ENCODE data around the gene ZNF892. TPM values are rescaled to one million over a fixed set of nuclear protein-coding genes. Genes with fewer than 3 reads are reported as not detected.

ZNF892 gene
- total RNA-seq, result 6.2 TPM
- polyA plus RNA-seq (ENCODE audit: insufficient read depth in 1 of 8, insufficient read length in 8 of 8, low replicate concordance in 1 of 8), result 1 to 10 TPM; 1.3 to 3.4 (median 2.0) TPM
- long read RNA-seq, donor 1, result 0 reads
- long read RNA-seq, donor 2, result 0 reads
- long read RNA-seq, donor 3, result 0 reads
- long read RNA-seq, donor 4, result 0 reads
- long read RNA-seq, donor 5, partial matches to known transcripts, result 0 of 1 reads
- long read RNA-seq, donor 5, other reads (novel, unspliced or antisense), result 0 of 1 reads
- long read RNA-seq, donor 6, result 0 reads
- long read RNA-seq, donor 7, result 0 reads
- long read RNA-seq, donor 8, result 0 reads
- long read RNA-seq, donor 9, result 0 reads
- long read RNA-seq, donor 10, result 0 reads
- long read RNA-seq, donor 11, result 0 reads

DNA sequence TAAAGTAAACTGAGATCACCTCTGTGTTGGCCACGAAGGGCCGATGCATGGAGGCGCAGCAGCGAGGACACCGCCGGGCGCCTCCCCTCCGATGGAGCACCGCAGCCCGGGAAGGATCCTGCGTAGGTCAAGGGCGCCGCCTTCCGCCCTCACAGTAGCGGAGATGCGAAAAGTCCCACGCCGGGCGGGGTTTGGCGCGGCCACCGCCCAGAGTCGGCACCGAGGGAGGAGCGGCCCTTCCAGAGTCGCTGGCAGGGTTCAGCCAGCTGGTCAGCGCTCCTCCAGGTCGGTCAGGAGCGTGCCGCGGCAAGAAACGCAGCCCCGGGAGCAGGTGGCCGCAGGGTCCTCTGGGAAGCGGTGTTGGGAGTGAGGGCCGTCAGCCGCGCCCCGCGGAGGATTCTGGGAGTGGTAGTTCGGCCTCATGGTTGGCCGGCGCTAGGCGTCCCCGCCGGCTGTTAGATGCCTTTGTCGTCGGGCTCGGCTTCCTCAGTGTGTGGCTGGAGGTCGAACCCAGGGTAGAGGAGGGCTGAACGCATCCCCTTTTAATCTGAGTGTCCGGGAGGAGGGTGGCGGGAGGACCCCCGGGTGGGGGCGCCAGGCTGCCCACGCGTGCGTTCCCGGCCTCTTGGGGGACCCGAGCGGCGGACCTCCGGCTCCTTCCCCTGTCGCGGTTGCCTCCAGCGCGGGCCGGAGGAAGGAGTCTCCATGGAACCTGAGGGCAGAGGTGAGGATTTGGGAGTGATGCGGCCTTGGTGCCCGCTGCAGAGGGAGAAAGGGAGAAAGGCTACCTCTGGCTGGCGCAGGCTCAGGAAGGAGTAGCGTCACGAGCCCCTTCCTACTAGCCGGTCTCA, at the start of gene ZNF892:
ZNF892 (plus strand) TSS at position 411 of the 851 bp plus-strand sequence; CDS start at position 706, 295 bp downstream.
- under 1% methylated on average over 62 of the region's 74 CpGs for WGBS (ENCODE audit: insufficient coverage)
- H3K27ac ChIP-seq (ENCODE audit: low read length), result peak within 1 kb of the TSS; percentile 85
- peaks cover 22% of the 10 kb centered on the region for H3K36me3 ChIP-seq (ENCODE audit: control insufficient read depth, insufficient read depth, low read length)
- H3K27me3 ChIP-seq (ENCODE audit: control insufficient read depth, insufficient read depth, low read length), result no peaks in the 10 kb centered on the region
- peak; percentile 95 for DNase-seq
- peak within 1 kb of the TSS; percentile 83 for H3K4me3 ChIP-seq (ENCODE audit: low read length)
- peaks cover 3% of the 10 kb centered on the region for H3K4me1 ChIP-seq (ENCODE audit: control insufficient read depth, insufficient read depth, low read length)
- H3K9me3 ChIP-seq (replicated peaks; ENCODE audit: control insufficient read depth, low read depth, low read length), result peaks cover 12% of the 10 kb centered on the region

DNA sequence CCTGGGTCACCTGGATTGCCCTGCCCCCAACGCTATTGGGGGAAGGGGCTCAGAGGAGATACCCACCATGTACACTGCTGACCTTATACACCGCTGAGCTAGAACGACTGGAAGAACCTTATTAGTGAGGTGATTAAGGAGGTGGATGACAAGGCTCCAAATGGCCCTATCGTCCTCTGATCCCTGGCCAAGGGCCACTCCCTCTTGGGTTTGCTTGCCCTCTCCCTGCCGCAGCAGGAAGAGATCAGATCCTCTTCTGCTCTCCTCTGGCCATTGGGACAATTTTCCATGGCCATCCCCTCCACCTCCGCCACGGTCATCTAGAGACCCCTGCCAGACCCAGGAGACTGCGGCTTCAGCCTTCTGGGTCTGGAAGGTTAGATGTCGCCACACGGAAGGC, 48.9 kb upstream of the ZNF892 start:
- no peak overlapping the region for H3K27ac ChIP-seq (ENCODE audit: low read length)
- peaks cover 11% of the 10 kb centered on the region for H3K9me3 ChIP-seq (replicated peaks; ENCODE audit: control insufficient read depth, low read depth, low read length)
- H3K36me3 ChIP-seq (ENCODE audit: control insufficient read depth, insufficient read depth, low read length), result peaks cover 38% of the 10 kb centered on the region
- WGBS (ENCODE audit: insufficient coverage), result 38% methylated on average over 7 of the region's 10 CpGs
- H3K4me3 ChIP-seq (ENCODE audit: low read length), result peak overlapping the region; percentile 85
- H3K4me1 ChIP-seq (ENCODE audit: control insufficient read depth, insufficient read depth, low read length), result peaks cover 18% of the 10 kb centered on the region
- H3K27me3 ChIP-seq (ENCODE audit: control insufficient read depth, insufficient read depth, low read length), result no peaks in the 10 kb centered on the region
- no peak for DNase-seq

DNA sequence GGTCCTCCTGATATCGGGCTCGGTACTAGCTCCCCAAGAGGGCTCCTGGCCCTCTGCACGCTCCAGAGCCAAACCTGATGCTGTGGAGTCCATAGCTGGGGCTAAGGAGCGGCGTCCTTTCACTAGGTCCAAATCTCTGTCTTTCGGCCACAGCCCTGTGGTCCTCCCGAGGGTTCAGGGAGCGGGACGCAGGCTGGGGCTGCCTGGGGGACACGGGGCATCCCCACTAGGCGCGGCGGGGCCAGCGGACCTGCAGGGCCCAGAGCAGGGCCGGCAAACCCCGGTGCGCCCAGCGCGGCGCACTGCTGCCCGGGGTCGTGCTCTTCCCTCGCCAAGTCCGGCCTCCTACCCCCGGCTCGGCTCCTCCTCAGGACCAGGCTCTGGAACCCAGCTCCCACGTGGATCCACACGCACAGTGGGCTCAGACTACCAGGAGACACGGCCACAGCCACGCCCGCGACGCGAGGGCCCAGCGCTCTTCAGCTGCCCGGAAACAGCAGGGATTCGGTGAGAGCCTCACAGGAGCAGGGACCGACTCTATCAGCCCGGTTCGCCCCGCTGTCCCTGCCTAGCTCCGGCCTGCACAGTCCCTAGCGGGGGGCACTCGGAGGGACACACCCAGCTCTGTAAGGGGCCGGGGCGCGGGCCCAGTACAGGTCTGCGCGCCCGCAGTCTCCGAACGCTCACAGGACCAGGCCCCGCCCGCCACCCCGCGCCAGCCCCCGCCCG, 48.3 kb upstream of the ZNF892 start:
- WGBS (ENCODE audit: insufficient coverage), result 2% methylated on average over 42 of the region's 58 CpGs
- DNase-seq, result peak; percentile 59
- peaks cover 34% of the 10 kb centered on the region for H3K36me3 ChIP-seq (ENCODE audit: control insufficient read depth, insufficient read depth, low read length)
- peaks cover 18% of the 10 kb centered on the region for H3K4me1 ChIP-seq (ENCODE audit: control insufficient read depth, insufficient read depth, low read length)
- H3K27me3 ChIP-seq (ENCODE audit: control insufficient read depth, insufficient read depth, low read length), result no peaks in the 10 kb centered on the region
- H3K9me3 ChIP-seq (replicated peaks; ENCODE audit: control insufficient read depth, low read depth, low read length), result peaks cover 8% of the 10 kb centered on the region
- peak overlapping the region; percentile 82 for H3K27ac ChIP-seq (ENCODE audit: low read length)
- peak overlapping the region; percentile 85 for H3K4me3 ChIP-seq (ENCODE audit: low read length)

- peaks cover 18% of the 10 kb centered on the region for H3K4me1 ChIP-seq (ENCODE audit: control insufficient read depth, insufficient read depth, low read length)
- DNase-seq, result peak; percentile 88
- WGBS (ENCODE audit: insufficient coverage), result 8% methylated on average over 46 of the region's 64 CpGs
- no peaks in the 10 kb centered on the region for H3K27me3 ChIP-seq (ENCODE audit: control insufficient read depth, insufficient read depth, low read length)
- peaks cover 27% of the 10 kb centered on the region for H3K36me3 ChIP-seq (ENCODE audit: control insufficient read depth, insufficient read depth, low read length)
- H3K4me3 ChIP-seq (ENCODE audit: low read length), result peak within 1 kb of the TSS; percentile 85
- peaks cover 6% of the 10 kb centered on the region for H3K9me3 ChIP-seq (replicated peaks; ENCODE audit: control insufficient read depth, low read depth, low read length)
- H3K27ac ChIP-seq (ENCODE audit: low read length), result peak within 1 kb of the TSS; percentile 86
These were observed 47.5 kb upstream of the ZNF892 start, which contains the start of gene ZNF514 for GRCh38 chr2:95159690-95160449. TSS of gene ZNF514 (minus strand) at chr2:95159848. CDS start at chr2:95153253, 6,595 bp downstream.

- peak overlapping the region; percentile 95 for H3K4me3 ChIP-seq (ENCODE audit: low read length)
- no peaks in the 10 kb centered on the region for H3K9me3 ChIP-seq (replicated peaks; ENCODE audit: control insufficient read depth, low read depth, low read length)
- peak overlapping the region; percentile 99 for H3K27ac ChIP-seq (ENCODE audit: low read length)
- no peaks in the 10 kb centered on the region for H3K27me3 ChIP-seq (ENCODE audit: control insufficient read depth, insufficient read depth, low read length)
- H3K4me1 ChIP-seq (ENCODE audit: control insufficient read depth, insufficient read depth, low read length), result peaks cover 8% of the 10 kb centered on the region
- WGBS (ENCODE audit: insufficient coverage), result 0% methylated on average over 6 of the region's 9 CpGs
- H3K36me3 ChIP-seq (ENCODE audit: control insufficient read depth, insufficient read depth, low read length), result peaks cover 3% of the 10 kb centered on the region
- DNase-seq, result no peak
These were observed 42.3 kb upstream of the ZNF892 start for GRCh38 chr2:95165030-95165370.

GRCh38 chr2:95165371-95166064, 41.8 kb upstream of the ZNF892 start, which contains the start of gene ZNF2:
TSS of gene ZNF2 (plus strand) at chr2:95165809. CDS start at chr2:95176227, 10,418 bp downstream.
- 1% methylated on average over 56 of the region's 56 CpGs for WGBS (ENCODE audit: insufficient coverage)
- Histone ChIP-seq H3K4me1 (ENCODE audit: control insufficient read depth, insufficient read depth, low read length) (peaks cover 5% of the 10 kb centered on the region), H3K27me3 (ENCODE audit: control insufficient read depth, insufficient read depth, low read length) (no peaks in the 10 kb centered on the region), H3K36me3 (ENCODE audit: control insufficient read depth, insufficient read depth, low read length) (peaks cover 3% of the 10 kb centered on the region), H3K4me3 (ENCODE audit: low read length) (peak within 1 kb of the TSS; percentile 95), H3K27ac (ENCODE audit: low read length) (peak within 1 kb of the TSS; percentile 99), H3K9me3 (replicated peaks; ENCODE audit: control insufficient read depth, low read depth, low read length) (no peaks in the 10 kb centered on the region)
- peak; percentile 100 for DNase-seq

DNA sequence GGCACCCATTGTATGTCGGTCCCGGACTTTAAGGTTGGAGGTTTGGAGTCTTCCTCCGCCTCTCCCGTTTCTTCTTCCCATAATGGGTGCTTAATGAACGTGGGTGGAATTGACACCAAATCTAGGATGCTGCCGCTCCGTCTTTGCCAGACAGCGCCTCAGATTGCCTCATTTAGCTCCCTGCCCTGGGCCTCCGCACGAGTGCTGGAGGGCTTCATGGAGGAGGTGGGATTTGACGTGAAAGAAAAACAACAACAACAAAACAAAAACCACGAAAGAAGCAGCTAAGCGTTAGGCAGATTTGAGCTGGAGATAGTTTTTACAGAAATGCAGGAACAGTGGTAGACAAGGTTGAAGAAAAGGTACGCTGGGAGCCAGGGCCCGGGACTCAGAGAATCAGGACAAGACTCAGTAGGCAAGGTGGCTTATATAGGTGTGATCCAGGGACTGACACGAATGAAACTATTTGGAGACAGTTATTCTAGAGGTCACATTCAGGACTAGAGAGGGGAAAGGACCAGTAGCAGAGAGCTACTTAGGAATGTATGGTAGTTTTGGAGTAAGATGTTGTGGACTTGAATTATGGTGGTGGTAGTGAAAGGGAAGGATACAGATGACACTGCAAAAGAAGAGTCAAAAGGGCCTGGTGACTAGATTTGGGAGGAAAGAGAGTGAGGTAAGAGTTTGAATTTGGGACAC, 41.1 kb upstream of the ZNF892 start:
- H3K4me3 ChIP-seq (ENCODE audit: low read length), result peak overlapping the region; percentile 95
- peaks cover 3% of the 10 kb centered on the region for H3K36me3 ChIP-seq (ENCODE audit: control insufficient read depth, insufficient read depth, low read length)
- no peak for DNase-seq
- no peaks in the 10 kb centered on the region for H3K9me3 ChIP-seq (replicated peaks; ENCODE audit: control insufficient read depth, low read depth, low read length)
- H3K27ac ChIP-seq (ENCODE audit: low read length), result peak overlapping the region; percentile 99
- WGBS (ENCODE audit: insufficient coverage), result 34% methylated on average over 4 of the region's 16 CpGs
- H3K27me3 ChIP-seq (ENCODE audit: control insufficient read depth, insufficient read depth, low read length), result no peaks in the 10 kb centered on the region
- H3K4me1 ChIP-seq (ENCODE audit: control insufficient read depth, insufficient read depth, low read length), result peaks cover 5% of the 10 kb centered on the region

- H3K27ac ChIP-seq (ENCODE audit: low read length), result no peak overlapping the region
- no peak for DNase-seq
- no peaks in the 10 kb centered on the region for H3K9me3 ChIP-seq (replicated peaks; ENCODE audit: control insufficient read depth, low read depth, low read length)
- peaks cover 5% of the 10 kb centered on the region for H3K36me3 ChIP-seq (ENCODE audit: control insufficient read depth, insufficient read depth, low read length)
- no peaks in the 10 kb centered on the region for H3K27me3 ChIP-seq (ENCODE audit: control insufficient read depth, insufficient read depth, low read length)
- WGBS (ENCODE audit: insufficient coverage), result 76% methylated on average over 6 of the region's 7 CpGs
- H3K4me1 ChIP-seq (ENCODE audit: control insufficient read depth, insufficient read depth, low read length), result no peaks in the 10 kb centered on the region
- H3K4me3 ChIP-seq (ENCODE audit: low read length), result no peak overlapping the region
These were observed 35.4 kb upstream of the ZNF892 start for GRCh38 chr2:95171902-95172301.

Data from muscle of leg (tissue), 16 donors.